WERI-Rb-1 (cell line): Measurements from ENCODE around the gene HOXB2.
"Not testable (repeated sequence)": the region's sequence is repeated elsewhere in the genome, so short reads cannot be mapped to it uniquely, and the experiment has no call there.

Experiments
- DNase-seq: peaks from one replicate; pipeline ENCODE4 v3.0.0-alpha.2; 2020
- H3K27ac ChIP-seq: fragments of 250-450 bp; sonication (Bioruptor Pico); 2 replicates; pipeline ENCODE4 v1.5.1; 2020; ENCODE audit warnings: mild to moderate bottlenecking, moderate library complexity
- H3K27me3 ChIP-seq: fragments of 250-450 bp; sonication (Bioruptor Pico); 2 replicates; pipeline ENCODE4 v1.5.1; 2021; ENCODE audit warnings: mild to moderate bottlenecking, low read depth, moderate library complexity; ENCODE audit not compliant: insufficient read depth, severe bottlenecking
- H3K36me3 ChIP-seq: fragments of 250-450 bp; sonication (Bioruptor Pico); 2 replicates; pipeline ENCODE4 v1.5.1; 2020; ENCODE audit warnings: mild to moderate bottlenecking, moderate library complexity
- H3K4me3 ChIP-seq: 2 replicates; pipeline ENCODE4 v1.5.1; 2011; ENCODE audit warnings: low read depth, mild to moderate bottlenecking, control low read depth, low read length
- H3K9me3 ChIP-seq: fragments of 250-450 bp; sonication (Bioruptor Pico); 2 replicates; pipeline ENCODE4 v1.5.1; 2021; ENCODE audit warnings: mild to moderate bottlenecking, moderate library complexity; ENCODE audit not compliant: severe bottlenecking
- TF ChIP-seq, protein P1 (sequence below): IDR thresholded peaks from 2 replicates; pipeline ENCODE4 v1.5.1; 2011; ENCODE audit warnings: low read depth, mild to moderate bottlenecking, control low read depth, inconsistent platforms, low read length

Gene HOXB2

DNA sequence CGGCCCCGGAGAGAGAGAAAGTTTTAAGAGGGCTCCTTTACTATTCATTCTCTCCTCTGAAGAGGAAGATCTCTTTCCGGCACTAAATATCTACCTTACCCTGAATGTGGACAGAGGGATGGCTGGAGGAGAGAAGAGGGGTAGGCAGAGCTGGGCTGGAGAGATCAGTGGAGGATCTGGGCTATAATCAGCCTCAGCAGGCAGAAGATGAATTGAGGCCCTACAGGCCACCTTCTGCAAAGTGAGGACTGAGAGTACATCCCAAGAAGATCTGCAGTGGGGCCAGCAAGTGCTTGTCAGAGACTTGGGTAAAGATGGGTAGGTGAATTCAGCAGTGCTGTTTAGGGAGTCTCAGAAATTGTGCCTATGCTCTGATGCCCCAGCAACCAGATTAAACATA, 7.6 kb downstream of the HOXB2 start:
- Histone ChIP-seq H3K27me3 (peaks cover 96% of the 10 kb centered on the region), H3K4me3 (no peak overlapping the region), H3K27ac (no peak overlapping the region), H3K36me3 (no peaks in the 10 kb centered on the region), H3K9me3 (peaks cover 10% of the 10 kb centered on the region)
- TF ChIP-seq, protein P1, sequence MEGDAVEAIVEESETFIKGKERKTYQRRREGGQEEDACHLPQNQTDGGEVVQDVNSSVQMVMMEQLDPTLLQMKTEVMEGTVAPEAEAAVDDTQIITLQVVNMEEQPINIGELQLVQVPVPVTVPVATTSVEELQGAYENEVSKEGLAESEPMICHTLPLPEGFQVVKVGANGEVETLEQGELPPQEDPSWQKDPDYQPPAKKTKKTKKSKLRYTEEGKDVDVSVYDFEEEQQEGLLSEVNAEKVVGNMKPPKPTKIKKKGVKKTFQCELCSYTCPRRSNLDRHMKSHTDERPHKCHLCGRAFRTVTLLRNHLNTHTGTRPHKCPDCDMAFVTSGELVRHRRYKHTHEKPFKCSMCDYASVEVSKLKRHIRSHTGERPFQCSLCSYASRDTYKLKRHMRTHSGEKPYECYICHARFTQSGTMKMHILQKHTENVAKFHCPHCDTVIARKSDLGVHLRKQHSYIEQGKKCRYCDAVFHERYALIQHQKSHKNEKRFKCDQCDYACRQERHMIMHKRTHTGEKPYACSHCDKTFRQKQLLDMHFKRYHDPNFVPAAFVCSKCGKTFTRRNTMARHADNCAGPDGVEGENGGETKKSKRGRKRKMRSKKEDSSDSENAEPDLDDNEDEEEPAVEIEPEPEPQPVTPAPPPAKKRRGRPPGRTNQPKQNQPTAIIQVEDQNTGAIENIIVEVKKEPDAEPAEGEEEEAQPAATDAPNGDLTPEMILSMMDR: no peak
- DNase-seq: no peak

DNA sequence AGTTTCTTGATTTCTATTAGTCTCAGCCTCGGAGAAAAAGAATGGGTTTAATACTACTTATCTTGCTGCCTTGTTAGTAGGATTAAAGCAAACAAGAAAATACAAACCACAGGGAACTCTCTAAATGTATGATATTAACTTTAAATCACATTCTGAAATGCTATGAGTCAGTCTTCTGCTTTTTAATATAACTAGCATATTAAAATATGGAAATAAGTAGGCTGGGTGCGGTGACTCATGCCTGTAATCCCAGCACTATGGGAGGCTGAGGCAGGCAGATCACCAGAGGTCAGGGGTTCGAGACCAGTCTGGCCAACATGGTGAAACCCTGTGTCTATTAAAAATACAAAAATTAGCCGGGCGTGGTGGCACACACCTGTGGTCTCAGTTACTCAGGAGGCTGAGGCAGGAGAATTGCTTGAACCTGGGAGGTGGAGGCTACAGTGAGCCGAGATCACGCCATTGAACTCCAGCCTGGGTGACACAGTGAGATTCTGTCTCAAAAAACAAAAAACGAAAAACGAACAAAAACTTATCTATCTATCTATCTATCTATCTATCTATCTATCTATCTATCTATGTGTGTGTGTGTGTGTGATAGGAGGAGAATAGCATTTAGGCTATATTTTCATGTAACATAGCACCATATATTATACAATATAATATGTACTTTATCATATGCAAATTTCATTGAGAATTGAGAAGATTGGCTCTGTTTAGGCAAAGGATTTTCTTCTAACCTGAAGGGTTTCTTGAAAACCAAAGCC, 8.9 kb downstream of the HOXB2 start:
- not testable (repeated sequence) for H3K9me3 ChIP-seq, H3K4me3 ChIP-seq, DNase-seq, H3K27ac ChIP-seq, H3K36me3 ChIP-seq
- peaks cover 96% of the 10 kb centered on the region for H3K27me3 ChIP-seq

DNA sequence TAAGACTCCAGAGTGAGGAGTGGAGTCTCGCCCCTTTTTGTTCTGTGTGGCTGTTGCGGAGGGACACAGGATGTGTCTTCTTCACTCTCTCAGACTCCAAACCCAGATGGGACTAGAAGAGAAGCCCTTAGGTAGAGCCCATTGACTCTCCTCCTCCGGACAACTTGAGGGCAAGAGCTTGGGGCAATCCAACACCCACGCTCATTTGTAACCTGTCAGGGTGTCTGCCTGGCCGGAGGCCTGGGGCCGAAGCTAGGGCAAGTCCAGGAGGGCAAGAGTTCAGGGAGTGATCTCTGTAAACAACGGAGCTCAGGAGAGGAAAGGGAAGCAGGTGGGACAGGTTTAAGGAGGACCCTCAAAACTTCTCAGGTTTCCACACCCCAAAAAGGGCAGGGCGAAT, 12.6 kb downstream of the HOXB2 start:
- Histone ChIP-seq H3K9me3 (peaks cover 14% of the 10 kb centered on the region), H3K36me3 (no peaks in the 10 kb centered on the region), H3K27ac (no peak overlapping the region), H3K4me3 (no peak overlapping the region), H3K27me3 (peaks cover 98% of the 10 kb centered on the region)
- TF ChIP-seq, protein P1: no peak
- DNase-seq: no peak

DNA sequence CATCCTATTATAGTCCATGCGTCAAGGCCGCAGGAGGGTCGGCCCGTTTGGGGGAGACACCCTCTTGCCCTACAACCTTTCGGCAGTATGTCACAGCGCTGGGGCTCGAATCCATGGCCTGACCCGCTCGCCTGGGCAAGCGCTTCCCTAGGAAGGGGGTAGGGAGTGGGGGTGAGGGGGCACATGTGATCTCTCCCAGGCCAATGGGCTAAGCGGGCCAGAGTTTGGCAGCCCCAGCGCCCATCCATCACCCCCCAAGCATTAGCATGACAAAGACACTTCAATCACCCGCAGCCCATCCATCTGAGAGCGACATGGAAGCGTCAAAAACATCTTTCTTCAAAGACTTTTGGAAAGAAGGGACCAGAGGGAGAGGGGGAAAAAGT, 14.0 kb downstream of the HOXB2 start, which contains the start of gene HOXB1:
TSS of gene HOXB1 (minus strand) at position 125 of the 386 bp plus-strand sequence. CDS start at position 18, 107 bp downstream.
- no peaks in the 10 kb centered on the region for H3K36me3 ChIP-seq
- TF ChIP-seq, protein P1: no peak
- H3K27me3 ChIP-seq: peaks cover 98% of the 10 kb centered on the region
- no peak for DNase-seq
- no peak within 1 kb of the TSS for H3K27ac ChIP-seq
- H3K9me3 ChIP-seq: peaks cover 12% of the 10 kb centered on the region
- no peak within 1 kb of the TSS for H3K4me3 ChIP-seq

DNA sequence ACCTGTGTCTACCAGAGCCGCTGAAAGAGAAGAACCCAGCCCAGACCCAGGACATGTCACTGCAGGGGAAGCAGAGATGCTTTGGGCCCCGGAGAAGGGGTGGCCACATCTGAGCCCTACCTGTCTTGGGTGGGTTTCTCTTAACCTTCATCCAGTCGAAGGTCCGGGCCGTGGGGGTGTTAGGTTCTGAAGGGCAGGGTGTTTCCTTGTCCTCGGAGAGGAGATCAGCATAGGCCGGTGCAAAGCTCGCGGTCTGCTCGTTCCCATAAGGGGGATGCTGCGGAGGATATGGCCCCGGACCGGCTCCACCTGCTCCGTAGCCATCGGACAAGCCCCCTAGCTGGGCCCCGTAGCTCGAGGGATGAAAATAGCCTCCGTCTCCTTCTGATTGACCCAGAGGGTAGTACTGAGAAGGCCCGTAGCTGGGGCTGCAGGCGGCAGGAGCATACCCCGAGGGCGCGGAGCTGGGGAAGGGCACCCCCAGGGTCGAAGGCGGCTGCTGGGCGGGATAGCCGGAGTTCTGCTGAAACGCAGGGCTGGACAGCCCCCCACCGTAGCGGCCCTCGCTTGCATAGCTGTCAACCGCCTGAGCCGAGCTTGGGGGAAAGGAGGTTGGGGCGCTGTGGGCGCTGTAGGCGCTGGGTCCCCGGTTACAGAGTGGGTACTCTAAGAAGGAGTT, 14.6 kb downstream of the HOXB2 start:
- Histone ChIP-seq H3K27ac (no peak overlapping the region), H3K27me3 (peaks cover 98% of the 10 kb centered on the region), H3K9me3 (peaks cover 14% of the 10 kb centered on the region), H3K36me3 (no peaks in the 10 kb centered on the region), H3K4me3 (no peak overlapping the region)
- TF ChIP-seq, protein P1: no peak
- no peak for DNase-seq

DNA sequence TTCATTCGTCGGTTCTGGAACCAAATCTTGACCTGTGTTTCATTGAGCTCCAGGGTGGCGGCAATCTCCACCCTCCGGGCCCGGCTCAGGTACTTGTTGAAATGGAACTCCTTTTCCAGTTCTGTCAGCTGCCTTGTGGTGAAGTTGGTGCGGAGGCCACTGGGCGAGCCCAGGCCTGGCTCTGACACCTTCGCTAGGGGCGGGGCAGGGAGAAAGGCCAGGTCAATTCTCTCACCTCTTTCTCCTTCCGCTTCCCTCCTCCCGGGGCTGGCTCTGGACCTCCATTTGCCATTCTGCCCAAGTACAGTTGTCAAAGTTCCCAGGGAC, 15.3 kb downstream of the HOXB2 start:
- DNase-seq: no peak
- Histone ChIP-seq H3K4me3 (no peak overlapping the region), H3K36me3 (no peaks in the 10 kb centered on the region), H3K27me3 (peaks cover 98% of the 10 kb centered on the region), H3K27ac (no peak overlapping the region), H3K9me3 (peaks cover 14% of the 10 kb centered on the region)
- TF ChIP-seq, protein P1: no peak
